Stomach (tissue), 4 donors: ENCODE measurements around the gene CHD9NB.

ENCODE experiments used
- EP300 ChIP-seq: sonication (generic); formaldehyde crosslinking; IDR thresholded peaks from one replicate; pipeline ENCODE4 v1.6.1; 2017; ENCODE audit warnings: antibody characterized with exemption
- POLR2A ChIP-seq, 4 donors: fragments of 450-650 bp; IDR thresholded peaks; one replicate each; pipeline ENCODE4 v1.6.1; 2016; ENCODE audit warnings: antibody characterized with exemption in 4 of 4, control low read depth in 2 of 4, mild to moderate bottlenecking in 1 of 4, moderate library complexity in 1 of 4
- POLR2AphosphoS5 ChIP-seq, 3 donors: sonication (generic); formaldehyde crosslinking; IDR thresholded peaks; one replicate each; pipeline ENCODE4 v1.6.1; 2016; ENCODE audit warnings: antibody characterized with exemption in 3 of 3
- TF ChIP-seq, protein P1 (sequence below), 7 experiments: fragments of 450-650 bp in 4 of 7; fragments of 200-600 bp in 3 of 7; sonication (generic) in 3 of 7; IDR thresholded peaks; one replicate each; pipeline ENCODE4 v1.5.1; 2016 to 2019; ENCODE audit warnings: antibody characterized with exemption in 7 of 7, control low read depth in 2 of 7, mild to moderate bottlenecking in 1 of 7

DNA sequence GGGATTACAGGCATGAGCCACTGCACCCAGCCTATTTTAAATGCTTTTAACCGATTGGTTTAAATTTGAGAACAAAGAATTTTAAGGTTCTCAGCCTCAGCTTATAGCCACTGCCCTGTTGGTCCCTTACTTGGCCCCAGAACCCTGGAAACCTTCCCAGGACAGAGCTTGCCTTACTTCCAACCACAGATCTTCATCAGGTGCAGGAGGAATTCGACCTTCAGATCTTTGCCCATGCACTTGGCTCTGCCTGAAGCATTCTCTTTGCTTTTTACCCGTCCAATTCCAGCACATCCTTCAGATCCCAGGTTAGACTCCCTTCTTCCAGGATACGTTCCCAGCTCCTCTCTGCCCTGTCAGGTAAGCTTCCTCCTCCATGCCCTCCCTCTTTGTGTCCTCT is 29.8 kb upstream of the CHD9NB start:
- TF ChIP-seq EP300, result no peak
- TF ChIP-seq, protein P1, sequence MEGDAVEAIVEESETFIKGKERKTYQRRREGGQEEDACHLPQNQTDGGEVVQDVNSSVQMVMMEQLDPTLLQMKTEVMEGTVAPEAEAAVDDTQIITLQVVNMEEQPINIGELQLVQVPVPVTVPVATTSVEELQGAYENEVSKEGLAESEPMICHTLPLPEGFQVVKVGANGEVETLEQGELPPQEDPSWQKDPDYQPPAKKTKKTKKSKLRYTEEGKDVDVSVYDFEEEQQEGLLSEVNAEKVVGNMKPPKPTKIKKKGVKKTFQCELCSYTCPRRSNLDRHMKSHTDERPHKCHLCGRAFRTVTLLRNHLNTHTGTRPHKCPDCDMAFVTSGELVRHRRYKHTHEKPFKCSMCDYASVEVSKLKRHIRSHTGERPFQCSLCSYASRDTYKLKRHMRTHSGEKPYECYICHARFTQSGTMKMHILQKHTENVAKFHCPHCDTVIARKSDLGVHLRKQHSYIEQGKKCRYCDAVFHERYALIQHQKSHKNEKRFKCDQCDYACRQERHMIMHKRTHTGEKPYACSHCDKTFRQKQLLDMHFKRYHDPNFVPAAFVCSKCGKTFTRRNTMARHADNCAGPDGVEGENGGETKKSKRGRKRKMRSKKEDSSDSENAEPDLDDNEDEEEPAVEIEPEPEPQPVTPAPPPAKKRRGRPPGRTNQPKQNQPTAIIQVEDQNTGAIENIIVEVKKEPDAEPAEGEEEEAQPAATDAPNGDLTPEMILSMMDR (IDR thresholded peaks at IDR 0.05), result no peak
- TF ChIP-seq POLR2A (IDR thresholded peaks at IDR 0.05), result no peak
- no peak for TF ChIP-seq POLR2AphosphoS5 (IDR thresholded peaks at IDR 0.05)
